SHP77 treated with DMSO at 0.1 percent for 48 hours (cell line): Measurements from ENCODE around the gene AGT.
"Not testable (repeated sequence)": the region's sequence is repeated elsewhere in the genome, so short reads cannot be mapped to it uniquely, and the experiment has no call there.

Source experiments
- DNase-seq: peaks from one replicate; lab custom pipeline; 2025; lab: John Stamatoyannopoulos, UW

AGT gene

DNA sequence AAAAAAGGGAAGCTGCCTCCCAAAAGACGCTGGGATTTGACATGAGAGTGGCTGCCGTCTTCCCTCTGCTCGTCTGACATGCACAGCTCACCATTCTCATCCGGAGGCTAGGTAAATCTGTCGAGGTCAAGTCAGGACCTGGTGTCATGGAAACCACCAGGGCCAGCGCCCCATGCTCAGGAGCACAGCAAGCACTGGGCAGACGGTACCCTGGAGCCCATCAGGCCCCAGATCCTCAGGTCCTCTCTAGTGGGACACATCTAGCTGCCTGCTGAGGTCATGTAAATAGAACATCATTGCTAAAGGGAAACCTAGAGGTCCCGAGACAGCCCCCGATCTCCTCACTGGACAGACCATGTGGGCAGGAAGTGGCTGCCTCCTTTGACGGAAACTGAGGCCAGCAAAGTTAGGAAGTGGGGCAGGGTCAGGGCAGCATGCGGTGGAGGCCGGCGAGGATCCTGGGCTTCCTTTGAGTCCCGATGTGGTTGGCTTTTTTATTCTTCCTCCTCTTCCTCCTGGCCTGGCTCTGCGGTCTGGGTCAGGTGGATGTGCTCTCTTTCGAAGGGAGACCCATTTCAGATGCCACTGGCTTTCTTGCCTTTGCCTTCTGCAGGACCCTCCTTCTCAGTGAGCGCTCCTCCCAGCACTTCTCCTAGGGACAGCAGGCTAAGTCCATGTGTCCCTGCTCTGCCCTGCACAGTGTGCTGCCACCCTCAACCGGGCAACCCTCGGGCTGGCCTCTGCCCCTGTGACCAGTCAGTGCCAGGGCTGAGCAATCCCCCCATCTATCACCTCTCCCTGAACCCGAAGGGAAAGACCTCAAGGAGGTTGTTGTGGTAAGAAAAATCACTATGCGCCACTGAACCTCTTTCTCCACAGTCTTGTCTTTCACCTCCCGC is 5.9 kb downstream of the AGT start:
- DNase-seq = no peak

DNA sequence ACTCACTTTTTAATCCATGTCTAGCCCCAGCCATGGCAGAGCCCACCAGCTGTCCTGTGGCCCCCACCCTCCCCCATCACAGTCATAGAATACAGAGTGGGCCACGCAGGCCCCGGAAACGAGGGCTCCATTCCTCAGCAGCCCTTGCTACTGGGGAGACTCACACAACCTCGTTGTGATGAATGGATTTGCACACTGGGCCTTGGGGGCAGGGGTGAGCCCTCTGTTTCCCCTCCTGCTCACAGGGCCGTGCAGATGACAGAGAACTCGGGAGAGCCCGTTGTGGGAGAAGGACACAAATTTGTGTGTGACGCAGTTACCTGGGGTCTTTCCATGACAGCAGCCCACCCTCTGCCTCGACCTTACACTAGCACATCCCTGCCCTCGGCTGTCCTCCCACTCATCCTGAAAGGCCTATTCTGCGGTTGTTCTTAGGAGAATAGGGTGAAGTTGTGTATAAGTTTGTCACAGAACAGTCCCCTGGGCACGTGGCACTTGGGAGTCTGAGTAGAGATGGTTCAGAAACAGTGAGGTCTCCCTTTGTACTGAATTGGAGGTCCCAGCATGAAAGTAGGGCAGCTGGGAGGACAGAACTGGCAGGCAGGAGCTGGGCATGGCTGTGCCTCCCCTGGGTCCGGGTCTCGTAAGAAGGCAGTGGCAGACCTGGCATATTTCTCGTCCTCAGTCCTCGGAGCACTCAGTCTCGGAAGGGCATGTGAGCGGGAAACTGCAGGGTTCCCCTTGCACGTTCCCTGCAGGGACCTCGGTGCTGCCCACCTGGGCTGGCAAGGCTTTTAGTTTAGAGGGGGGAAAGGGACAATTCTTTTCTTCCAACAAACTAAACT is 6.8 kb downstream of the AGT start:
- DNase-seq = no peak

GRCh38 chr1:230706020-230706699 is 7.8 kb downstream of the AGT start:
- no peak for DNase-seq

GRCh38 chr1:230705289-230706019 is 8.5 kb downstream of the AGT start:
- DNase-seq = no peak

DNA sequence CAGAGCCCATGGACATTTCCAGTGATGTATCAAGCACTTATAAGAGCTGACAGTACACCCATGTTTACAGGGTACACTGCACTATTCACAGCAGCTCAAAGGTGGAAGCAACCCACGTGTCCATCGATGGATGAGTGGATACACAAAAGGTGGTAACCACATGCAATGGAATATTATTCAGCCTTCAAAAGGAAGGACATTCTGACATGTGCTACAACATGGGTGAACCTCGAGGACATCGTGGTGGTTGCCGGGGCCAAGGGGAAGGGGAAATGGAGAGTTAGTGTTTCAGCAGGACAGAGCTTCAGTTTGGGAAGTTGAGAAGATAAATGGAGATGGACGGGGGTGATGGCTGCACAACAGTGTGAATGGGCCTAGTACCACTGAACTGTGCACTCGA is 9.1 kb downstream of the AGT start:
- DNase-seq = no peak

- no peak for DNase-seq
These were observed 10.1 kb downstream of the AGT start for GRCh38 chr1:230703679-230704385.

GRCh38 chr1:230702934-230703678 is 10.8 kb downstream of the AGT start:
- no peak for DNase-seq

- no peak for DNase-seq
These were observed 11.8 kb downstream of the AGT start for GRCh38 chr1:230701895-230702768.

DNA sequence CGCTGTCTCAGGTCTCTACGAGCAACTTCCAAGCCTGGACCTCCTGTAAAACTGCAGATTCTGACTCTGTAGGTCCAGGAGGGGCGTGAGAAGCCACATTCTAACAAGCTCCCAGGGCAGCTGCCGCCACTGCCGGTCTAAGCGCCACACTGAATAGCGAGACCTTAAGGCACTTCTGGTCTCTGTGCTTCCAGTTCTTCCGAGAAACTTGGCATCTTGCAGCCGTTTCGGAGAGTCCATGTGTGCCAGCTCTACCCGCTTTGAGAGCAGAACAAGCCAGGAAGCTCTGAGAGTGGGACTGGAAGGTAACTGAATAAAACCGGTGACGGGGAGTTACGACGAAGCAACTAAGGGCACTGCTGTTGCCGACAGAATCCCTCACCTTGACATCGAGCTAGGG is 12.5 kb downstream of the AGT start:
- no peak for DNase-seq

- no peak for DNase-seq
These were observed 13.8 kb downstream of the AGT start for GRCh38 chr1:230700132-230700531.

DNA sequence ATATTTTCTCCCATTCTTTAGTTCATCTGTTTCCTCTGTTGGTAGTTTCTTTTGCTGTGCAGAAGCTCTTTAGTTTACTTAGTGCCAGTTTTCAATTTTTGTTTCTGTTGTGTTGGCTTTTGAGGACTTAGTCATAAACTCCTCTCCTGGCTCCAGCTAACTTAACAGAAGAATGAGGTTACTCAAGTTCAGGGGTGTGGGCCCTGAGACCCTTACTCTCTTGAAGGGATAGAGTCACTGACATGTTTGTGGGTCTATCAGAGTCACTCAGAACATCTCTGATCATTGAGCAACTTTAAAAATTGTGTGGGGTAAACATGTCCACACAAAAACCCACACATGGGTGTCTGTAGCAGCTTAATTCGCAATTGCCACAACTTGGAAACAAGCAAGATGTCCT is 14.2 kb downstream of the AGT start:
- DNase-seq = no peak

DNA sequence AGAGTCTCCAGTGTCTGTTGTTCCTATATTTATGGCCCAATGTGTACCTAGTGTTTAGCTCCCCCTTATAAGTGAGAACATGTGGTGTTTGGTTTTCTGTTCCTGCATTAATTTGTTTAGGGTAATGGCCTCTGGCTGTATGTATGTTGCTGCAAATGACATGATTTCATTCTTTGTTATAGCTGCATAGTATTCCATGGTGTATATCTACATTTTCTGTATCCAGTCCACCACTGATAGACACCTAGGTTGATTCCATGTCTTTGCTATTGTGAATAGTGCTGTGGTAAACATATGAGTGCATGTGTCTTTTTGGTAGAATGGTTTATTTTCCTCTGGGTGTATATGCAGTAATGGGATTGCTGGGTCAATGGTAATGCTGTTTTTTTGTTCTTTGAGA is 15.0 kb downstream of the AGT start:
- not testable (repeated sequence) for DNase-seq

GRCh38 chr1:230698130-230698529 is 15.8 kb downstream of the AGT start:
- DNase-seq = no peak

- no peak for DNase-seq
These were observed 17.0 kb downstream of the AGT start for GRCh38 chr1:230696722-230697437.

GRCh38 chr1:230696218-230696617 is 17.7 kb downstream of the AGT start:
- no peak for DNase-seq

GRCh38 chr1:230694991-230695390 is 18.9 kb downstream of the AGT start:
- no peak for DNase-seq

DNA sequence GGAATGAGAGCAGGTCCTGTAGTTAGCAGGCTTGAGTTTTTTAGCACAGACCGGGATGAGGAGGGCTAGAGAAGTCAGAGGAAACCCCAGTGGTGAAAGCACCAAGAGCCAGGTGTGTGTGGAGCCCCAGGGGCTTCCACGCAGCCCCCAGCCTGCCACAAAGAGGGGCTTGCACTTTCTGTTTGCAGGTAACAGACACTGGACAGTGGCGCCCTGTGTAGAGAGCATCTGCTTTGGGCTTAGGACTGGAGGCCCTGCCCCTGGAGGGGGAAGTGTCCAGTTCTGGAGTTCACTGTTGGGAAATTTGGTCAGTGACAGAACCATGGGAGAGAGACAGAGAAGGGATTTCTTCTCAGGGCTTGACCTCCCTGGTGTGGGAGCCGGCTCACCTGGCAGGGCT is 19.5 kb downstream of the AGT start:
- DNase-seq = no peak

DNA sequence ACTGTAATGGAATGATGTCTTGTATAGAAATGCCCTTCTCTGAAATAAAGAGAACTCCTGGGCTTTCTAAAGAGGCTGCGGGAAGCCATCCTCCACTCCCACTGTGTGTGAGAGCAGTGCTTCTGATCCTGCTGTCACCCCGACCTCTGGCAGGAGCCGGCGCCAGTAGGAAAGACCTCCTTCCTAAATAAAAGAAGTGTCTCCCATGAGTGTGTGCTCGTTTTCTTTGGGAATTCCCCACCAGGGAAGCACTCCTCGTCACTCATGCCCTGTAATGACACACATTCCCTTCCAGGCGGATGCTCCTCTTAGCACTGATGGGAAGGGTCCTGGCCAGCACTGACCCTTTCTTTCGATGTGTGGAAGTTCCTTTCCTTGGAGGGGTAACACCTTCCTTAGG is 20.1 kb downstream of the AGT start:
- DNase-seq = no peak

DNA sequence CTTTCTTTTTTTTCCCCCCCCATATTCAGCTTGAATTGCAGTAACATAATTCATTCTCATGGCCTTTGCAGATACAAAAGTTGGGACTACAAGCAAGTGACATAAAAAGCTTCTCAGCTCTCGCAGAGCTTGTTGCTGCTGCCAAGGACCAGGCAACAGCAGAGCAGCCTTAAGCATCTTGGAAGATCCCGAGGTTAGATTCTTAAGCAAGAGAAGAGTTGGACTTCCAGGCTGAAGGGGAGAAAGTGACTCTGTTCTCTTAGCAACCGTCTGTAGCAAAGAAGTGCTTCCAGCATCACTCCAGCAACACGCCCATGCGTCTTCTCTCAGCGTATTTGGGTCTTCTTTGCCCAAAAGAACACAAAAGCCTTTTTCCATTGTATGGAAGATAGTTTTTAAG is 20.7 kb downstream of the AGT start:
- no peak for DNase-seq
